Thoracic aorta (tissue), 2 donors: ENCODE results near the gene GYPC. TPM values are rescaled to one million over a fixed set of nuclear protein-coding genes. Genes with fewer than 3 reads are reported as not detected.
"Not testable (repeated sequence)": the region's sequence is repeated elsewhere in the genome, so short reads cannot be mapped to it uniquely, and the experiment has no call there.

Experiments used
- ATAC-seq: fragments of 150-250 bp; one replicate; pipeline ENCODE4 v1.8.0; 2017; ENCODE audit warnings: low read depth; ENCODE audit not compliant: insufficient number of reproducible peaks, low FRiP score
- DNase-seq: peaks from one replicate; pipeline ENCODE4 v3.0.0-alpha.2; 2020; ENCODE audit warnings: low spot score
- H3K27ac ChIP-seq, 2 donors: fragments of 200-600 bp; sonication (generic); 1 replicate in 1 of 2; 2 replicates in 1 of 2; pipeline ENCODE4 v1.5.1; 2016; ENCODE audit warnings: mild to moderate bottlenecking in 2 of 2, moderate library complexity in 2 of 2
- H3K27me3 ChIP-seq: fragments of 200-600 bp; sonication (generic); replicated peaks from 2 replicates; pipeline ENCODE4 v1.6.0; 2016; ENCODE audit warnings: mild to moderate bottlenecking; ENCODE audit not compliant: insufficient read depth
- H3K36me3 ChIP-seq: fragments of 200-600 bp; sonication (generic); one replicate; pipeline ENCODE4 v1.5.1; 2016
- H3K4me1 ChIP-seq, 2 donors: fragments of 200-600 bp; sonication (generic); 1 replicate in 1 of 2; 2 replicates in 1 of 2; pipeline versions ENCODE4 v1.5.1 to v1.6.0; 2016; ENCODE audit warnings: low read depth in 2 of 2, mild to moderate bottlenecking in 1 of 2; ENCODE audit not compliant: control insufficient read depth in 1 of 2
- H3K4me3 ChIP-seq: fragments of 200-600 bp; sonication (generic); 2 replicates; pipeline ENCODE4 v1.5.1; 2016; ENCODE audit warnings: mild to moderate bottlenecking
- H3K9me3 ChIP-seq: fragments of 200-600 bp; sonication (generic); 2 replicates; pipeline ENCODE4 v1.5.1; 2016
- CTCF ChIP-seq: fragments of 200-600 bp; sonication (generic); IDR thresholded peaks from one replicate; pipeline ENCODE4 v1.5.1; 2019; ENCODE audit warnings: antibody characterized with exemption
- total RNA-seq, 2 donors: library from RNA; depleted of rRNA; stranded (reverse); fragments of >200 nt; gene quantifications; one replicate each; pipeline versions ENCODE4 v1.1.0 to v1.2.3, GENCODE V29; 2016

The GYPC gene
- total RNA-seq, 2 donors from 2014 or later: 123 to 185 TPM

- Histone ChIP-seq H3K36me3 (no peaks in the 10 kb centered on the region), H3K4me1 (no peaks in the 10 kb centered on the region), H3K4me3 (no peak overlapping the region), H3K27me3 (no peaks in the 10 kb centered on the region), H3K9me3 (no peaks in the 10 kb centered on the region), H3K27ac (no peak overlapping the region)
- DNase-seq (no peak), ATAC-seq (no peak)
- no peak for TF ChIP-seq CTCF
Observed at GRCh38 chr2:126644630-126645191, 11.2 kb upstream of the GYPC start.

GRCh38 chr2:126645211-126645618 lies 10.7 kb upstream of the GYPC start:
- no peaks in the 10 kb centered on the region for H3K9me3 ChIP-seq
- no peaks in the 10 kb centered on the region for H3K36me3 ChIP-seq
- H3K27me3 ChIP-seq: no peaks in the 10 kb centered on the region
- ATAC-seq: no peak
- H3K4me1 ChIP-seq: no peaks in the 10 kb centered on the region
- no peak overlapping the region for H3K27ac ChIP-seq
- no peak overlapping the region for H3K4me3 ChIP-seq
- no peak for TF ChIP-seq CTCF
- DNase-seq: no peak

GRCh38 chr2:126646026-126646425 lies 9.9 kb upstream of the GYPC start:
- TF ChIP-seq CTCF: no peak
- DNase-seq (no peak), ATAC-seq (no peak)
- no peaks in the 10 kb centered on the region for H3K9me3 ChIP-seq
- no peaks in the 10 kb centered on the region for H3K36me3 ChIP-seq
- no peaks in the 10 kb centered on the region for H3K27me3 ChIP-seq
- no peaks in the 10 kb centered on the region for H3K4me1 ChIP-seq
- no peak overlapping the region for H3K4me3 ChIP-seq
- no peak overlapping the region for H3K27ac ChIP-seq

- not testable (repeated sequence) for H3K9me3 ChIP-seq, ATAC-seq, H3K4me3 ChIP-seq, H3K36me3 ChIP-seq, H3K27ac ChIP-seq, H3K27me3 ChIP-seq, H3K4me1 ChIP-seq, DNase-seq
Observed at GRCh38 chr2:126647714-126648344, 8.1 kb upstream of the GYPC start.

- H3K4me3 ChIP-seq, ATAC-seq, H3K9me3 ChIP-seq, H3K27me3 ChIP-seq, H3K27ac ChIP-seq, H3K4me1 ChIP-seq, H3K36me3 ChIP-seq, DNase-seq: not testable (repeated sequence)
Observed at GRCh38 chr2:126648345-126648786, 7.6 kb upstream of the GYPC start.

GRCh38 chr2:126649101-126649500 lies 6.9 kb upstream of the GYPC start:
- DNase-seq (no peak), ATAC-seq (no peak)
- Histone ChIP-seq H3K27ac (no peak overlapping the region), H3K4me3 (no peak overlapping the region), H3K27me3 (no peaks in the 10 kb centered on the region), H3K36me3 (no peaks in the 10 kb centered on the region), H3K9me3 (no peaks in the 10 kb centered on the region), H3K4me1 (no peaks in the 10 kb centered on the region)
- TF ChIP-seq CTCF: no peak
